Mucosa of descending colon (tissue), 3 donors: Measurements from ENCODE around the gene C3orf52. TPM values are rescaled to one million over a fixed set of nuclear protein-coding genes. Genes with fewer than 3 reads are reported as not detected.

Source experiments
- ATAC-seq: fragments of 200-7000 bp; cut with Tn5 transposase; one replicate; pipeline ENCODE4 v1.9.1; 2020; ENCODE audit warnings: mild to moderate bottlenecking, moderate library complexity
- DNase-seq, 3 donors: peaks; one replicate each; pipeline ENCODE4 v3.0.0-alpha.2; 2020
- H3K36me3 ChIP-seq: fragments of 200-600 bp; one replicate; pipeline ENCODE4 v1.8.0; 2021; ENCODE audit warnings: low read depth, mild to moderate bottlenecking
- H3K4me1 ChIP-seq: fragments of 200-600 bp; one replicate; pipeline ENCODE4 v1.8.0; 2021; ENCODE audit warnings: low read depth, mild to moderate bottlenecking
- H3K4me3 ChIP-seq: fragments of 200-600 bp; one replicate; pipeline ENCODE4 v1.8.0; 2021; ENCODE audit warnings: mild to moderate bottlenecking
- H3K9me3 ChIP-seq: fragments of 200-600 bp; one replicate; pipeline ENCODE4 v1.8.0; 2021; ENCODE audit warnings: mild to moderate bottlenecking
- intact Hi-C, 2 donors: fragments of 100-400 bp; cut with DNase I in 1 of 2; cut with micrococcal nuclease in 1 of 2; formaldehyde crosslinking; loops; one replicate each; pipeline versions ENCODE4 v1.11.0 to v1.11.1; 2022; cut with DNase I, micrococcal nuclease
- microRNA-seq: library from miRNA; unstranded; fragments of <30 nt; microRNA quantifications from one replicate; pipeline ENCODE4, GENCODE V29; 2019
- total RNA-seq, 3 donors: library from RNA; stranded (reverse); fragmentation: NEBNext Ultra II Directional in 2 of 3; extraction: Animal tissue kit (Norgen Biotek cat#: 25700) in 2 of 3; gene quantifications; one replicate each; pipeline versions ENCODE4 v1.2.1 to v1.2.4, GENCODE V29; 2021 to 2023
- TF ChIP-seq, protein P1 (sequence below): fragments of 200-600 bp; IDR thresholded peaks from one replicate; pipeline ENCODE4 v1.8.0; 2022; ENCODE audit warnings: antibody characterized with exemption, mild to moderate bottlenecking
- donor health status: DM: no; HTN: no; CAD: no; lungs with moderate emphysema.
- donor health status: DM: no; HTN: no; CAD: no.
- donor health status: DM: no; HTN: yes; CAD: no.

Gene C3orf52
- total RNA-seq, 3 donors from 2014 or later = 22.6 to 49.9 (median 36.3) TPM

DNA sequence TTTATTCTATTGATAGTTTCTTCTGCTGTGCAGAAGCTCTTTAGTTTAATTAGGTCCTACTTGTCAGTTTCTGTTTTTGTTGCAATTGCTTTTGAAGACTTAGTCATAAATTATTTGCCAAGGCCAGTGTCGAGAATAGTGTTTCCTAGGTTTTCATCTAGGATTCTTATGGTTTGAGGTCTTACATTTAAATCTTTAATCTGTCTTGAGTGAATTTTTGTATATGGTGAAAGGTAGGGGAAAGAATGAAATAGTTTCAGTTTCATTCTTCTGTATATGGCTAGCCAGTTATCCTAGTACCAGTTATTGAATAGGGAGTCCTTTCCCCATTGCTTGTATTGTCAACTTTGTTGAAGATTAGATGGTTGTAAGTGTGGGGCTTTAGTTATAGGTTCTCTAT lies 57.5 kb downstream of the C3orf52 start:
- Histone ChIP-seq H3K36me3 (no peaks in the 10 kb centered on the region), H3K9me3 (no peaks in the 10 kb centered on the region), H3K4me1 (no peaks in the 10 kb centered on the region), H3K4me3 (no peak overlapping the region)
- TF ChIP-seq, protein P1, sequence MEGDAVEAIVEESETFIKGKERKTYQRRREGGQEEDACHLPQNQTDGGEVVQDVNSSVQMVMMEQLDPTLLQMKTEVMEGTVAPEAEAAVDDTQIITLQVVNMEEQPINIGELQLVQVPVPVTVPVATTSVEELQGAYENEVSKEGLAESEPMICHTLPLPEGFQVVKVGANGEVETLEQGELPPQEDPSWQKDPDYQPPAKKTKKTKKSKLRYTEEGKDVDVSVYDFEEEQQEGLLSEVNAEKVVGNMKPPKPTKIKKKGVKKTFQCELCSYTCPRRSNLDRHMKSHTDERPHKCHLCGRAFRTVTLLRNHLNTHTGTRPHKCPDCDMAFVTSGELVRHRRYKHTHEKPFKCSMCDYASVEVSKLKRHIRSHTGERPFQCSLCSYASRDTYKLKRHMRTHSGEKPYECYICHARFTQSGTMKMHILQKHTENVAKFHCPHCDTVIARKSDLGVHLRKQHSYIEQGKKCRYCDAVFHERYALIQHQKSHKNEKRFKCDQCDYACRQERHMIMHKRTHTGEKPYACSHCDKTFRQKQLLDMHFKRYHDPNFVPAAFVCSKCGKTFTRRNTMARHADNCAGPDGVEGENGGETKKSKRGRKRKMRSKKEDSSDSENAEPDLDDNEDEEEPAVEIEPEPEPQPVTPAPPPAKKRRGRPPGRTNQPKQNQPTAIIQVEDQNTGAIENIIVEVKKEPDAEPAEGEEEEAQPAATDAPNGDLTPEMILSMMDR = no peak
- intact Hi-C loops = no loop called here
- DNase-seq (no peak), ATAC-seq (no peak)

DNA sequence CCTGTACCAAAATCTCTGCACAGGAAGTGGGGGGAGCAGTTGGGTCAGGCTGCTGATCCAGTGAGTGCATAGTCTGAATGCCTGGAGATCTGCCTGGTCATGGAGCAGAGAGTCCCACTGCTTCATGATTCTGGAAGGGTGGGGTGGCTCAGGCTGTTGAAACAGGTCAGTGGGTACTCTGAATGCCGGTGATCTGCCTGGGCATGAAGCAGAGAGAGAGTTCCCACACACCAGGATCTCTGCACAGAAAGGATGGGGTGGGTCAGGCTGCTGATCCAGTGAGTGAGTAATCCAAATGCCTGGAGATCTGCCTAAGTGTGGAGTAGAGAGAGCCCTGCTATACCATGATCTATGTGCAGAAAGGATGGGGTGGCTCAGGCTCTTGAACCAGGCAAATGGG lies 62.9 kb downstream of the C3orf52 start:
- intact Hi-C loops = no loop called here
- H3K36me3 ChIP-seq = no peaks in the 10 kb centered on the region
- TF ChIP-seq, protein P1 = no peak
- no peaks in the 10 kb centered on the region for H3K4me1 ChIP-seq
- no peak for ATAC-seq
- DNase-seq = no peak
- no peak overlapping the region for H3K4me3 ChIP-seq
- peaks cover 9% of the 10 kb centered on the region for H3K9me3 ChIP-seq

DNA sequence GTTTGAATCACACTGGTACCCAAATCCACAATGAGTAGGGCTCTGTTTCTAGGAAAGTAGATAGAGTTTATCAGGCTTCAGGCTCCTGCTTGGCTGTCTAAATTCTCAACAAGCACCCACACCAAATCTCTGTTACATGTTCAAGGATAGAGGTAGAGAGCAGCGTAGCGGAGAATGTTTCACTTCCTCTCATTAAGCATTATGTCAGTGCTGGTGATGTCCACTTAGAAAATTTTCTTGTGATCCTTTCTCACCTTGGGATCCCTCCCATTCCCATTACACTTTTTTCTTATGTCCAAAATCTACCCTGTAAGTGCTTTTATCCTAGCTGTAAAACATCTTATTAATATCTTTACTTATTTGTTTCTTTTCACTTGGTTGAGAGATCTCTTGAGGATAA lies 81.6 kb downstream of the C3orf52 start:
- Histone ChIP-seq H3K4me1 (no peaks in the 10 kb centered on the region), H3K9me3 (no peaks in the 10 kb centered on the region), H3K36me3 (no peaks in the 10 kb centered on the region), H3K4me3 (no peak overlapping the region)
- no peak for ATAC-seq
- DNase-seq = no peak
- intact Hi-C loops = no loop called here
- TF ChIP-seq, protein P1 = no peak

Small RNA genes within 50 kb of the gene (microRNA-seq; reads per million reads assigned to microRNA genes)
- gene MIR567 = not detected

Other genes starting within 250 kb of the C3orf52 start
- 10 to 100 TPM in 2 of 3 donors, 1 to 10 TPM in 1; 9.4 to 90.2 (median 17.7) TPM for gene PHLDB2, start 227.1 kb upstream of the C3orf52 start, total RNA-seq
- gene ABHD10, start 107.4 kb upstream of the C3orf52 start, total RNA-seq = 10 to 100 TPM; 19.9 to 26.3 (median 22.4) TPM
- gene TAGLN3, start 87.5 kb upstream of the C3orf52 start, total RNA-seq = 10 to 100 TPM in 1 of 3 donors, under 1 TPM in 2; 0.27 to 14.7 (median 0.49) TPM
- gene TMPRSS7, start 51.7 kb upstream of the C3orf52 start, total RNA-seq = under 1 TPM in 1 of 3 donors, not detected in 2; 0.12 TPM
- gene GCSAM, start 46.9 kb downstream of the C3orf52 start, total RNA-seq = under 1 TPM in 2 of 3 donors, not detected in 1; 0.36 to 0.41 TPM
- under 1 TPM; 0.34 to 0.96 (median 0.51) TPM for gene SLC9C1, start 207.8 kb downstream of the C3orf52 start, total RNA-seq
- 1 to 10 TPM; 3.3 to 6.4 (median 3.9) TPM for gene CD200, start 246.8 kb downstream of the C3orf52 start, total RNA-seq